K562 (cell line): ENCODE results near the gene ZDHHC14. TPM values are rescaled to one million over a fixed set of nuclear protein-coding genes. Genes with fewer than 3 reads are reported as not detected.

ENCODE experiments used
- ATAC-seq: fragments of 200-7000 bp; cut with Tn5 transposase; 3 replicates; pipeline ENCODE4 v1.9.1; 2020; ENCODE audit warnings: moderate library complexity
- BruUV-seq: library from RNA; stranded (reverse); fragments of 400-500 nt; replicated peaks from 2 replicates; lab custom pipeline; 2021; lab: Mats Ljungman, UMichigan
- CTCF ChIA-PET: fragments of 300-600 bp; formaldehyde crosslinking; extraction: SDS; loops from one replicate; lab custom pipeline; 2021; ENCODE audit warnings: low intra/inter-chr PET ratio; lab: Yijun Ruan, JAX
- POLR2A ChIA-PET: fragments of 300-600, 350-650 bp; sonication (Branson Sonifier 250); formaldehyde crosslinking; extraction: SDS; loops from one replicate; lab custom pipeline; 2021; ENCODE audit warnings: antibody characterized with exemption, inconsistent platforms; lab: Yijun Ruan, JAX
- DNase-seq, 4 experiments: peaks; one replicate each; pipeline versions ENCODE4 v3.0.0 to v3.0.0-alpha.2; 2011 to 2018; ENCODE audit warnings: low spot score in 3 of 4, mixed read lengths in 3 of 4; ENCODE audit errors: extremely low read depth in 1 of 4
- FAIRE-seq: peaks from 2 replicates; lab custom pipeline; 2011; peaks lifted over from hg19 to GRCh38; lab: Jason Lieb, UNC
- H2AFZ ChIP-seq: 2 replicates; pipeline ENCODE4 v1.6.0; 2011; ENCODE audit warnings: low read depth, low read length, control low read depth, inconsistent platforms
- H3K27ac ChIP-seq: fragments of 200-600 bp; 3 replicates; pipeline ENCODE4 v1.8.0; 2011; ENCODE audit warnings: low read depth, mild to moderate bottlenecking, control low read depth, inconsistent platforms, low read length, moderate library complexity, mixed read lengths; ENCODE audit errors: extremely low read depth
- H3K27me3 ChIP-seq, 2 experiments: fragments of 300-600 bp in 1 of 2; 2 replicates in 1 of 2; 3 replicates in 1 of 2; pipeline versions ENCODE4 v1.6.0 to v1.8.0; 2011; ENCODE audit warnings: inconsistent platforms in 2 of 2, low read length in 2 of 2, mild to moderate bottlenecking in 1 of 2, mixed read lengths in 1 of 2, moderate library complexity in 1 of 2; ENCODE audit not compliant: control insufficient read depth in 2 of 2, insufficient read depth in 2 of 2
- H3K36me3 ChIP-seq: fragments of 300-600 bp; 3 replicates; pipeline ENCODE4 v1.8.0; 2011; ENCODE audit warnings: mild to moderate bottlenecking, low read length, inconsistent platforms; ENCODE audit not compliant: control insufficient read depth, insufficient read depth
- H3K4me1 ChIP-seq, 2 experiments: fragments of 200-600 bp in 1 of 2; replicated peaks in 1 of 2; 2 replicates in 1 of 2; 3 replicates in 1 of 2; pipeline versions ENCODE4 v1.5.1 to v1.8.0; 2011; ENCODE audit warnings: inconsistent platforms in 2 of 2, low read length in 2 of 2, mild to moderate bottlenecking in 1 of 2, mixed read lengths in 1 of 2, moderate library complexity in 1 of 2; ENCODE audit not compliant: control insufficient read depth in 2 of 2, insufficient read depth in 2 of 2
- H3K4me2 ChIP-seq: 2 replicates; pipeline ENCODE4 v1.6.1; 2011; ENCODE audit warnings: low read length, control low read depth, inconsistent platforms, mixed read lengths; ENCODE audit not compliant: insufficient read depth
- H3K4me3 ChIP-seq: fragments of 200-600 bp; sonication (generic), shearing (Covaris generic); 2 replicates; pipeline ENCODE4 v1.5.1; 2016; ENCODE audit warnings: control low read depth, inconsistent platforms
- H3K79me2 ChIP-seq: fragments of 200-600 bp; 3 replicates; pipeline ENCODE4 v1.8.0; 2011; ENCODE audit warnings: low read length, inconsistent platforms; ENCODE audit not compliant: control insufficient read depth, insufficient read depth
- H3K9ac ChIP-seq, 2 experiments: 2 replicates each; pipeline versions ENCODE4 v1.6.0 to v1.6.1; 2011; ENCODE audit warnings: low read depth in 2 of 2, low read length in 2 of 2, control low read depth in 1 of 2, inconsistent platforms in 1 of 2, mild to moderate bottlenecking in 1 of 2, mixed read lengths in 1 of 2; ENCODE audit not compliant: insufficient read depth in 1 of 2
- H3K9me1 ChIP-seq: one replicate; pipeline ENCODE4 v1.6.0; 2011; ENCODE audit warnings: inconsistent platforms, mild to moderate bottlenecking, low read length, moderate library complexity; ENCODE audit not compliant: control insufficient read depth, insufficient read depth
- H3K9me3 ChIP-seq: replicated peaks from 2 replicates; pipeline ENCODE4 v1.5.1; 2011; ENCODE audit warnings: low read depth, low read length, inconsistent platforms; ENCODE audit not compliant: control insufficient read depth, insufficient read depth
- H4K20me1 ChIP-seq: replicated peaks from 2 replicates; pipeline ENCODE4 v1.6.1; 2011; ENCODE audit warnings: low read length, inconsistent platforms, mixed read lengths; ENCODE audit not compliant: control insufficient read depth, insufficient read depth
- ARHGAP35 ChIP-seq: fragments of 450-650 bp; IDR thresholded peaks from 2 replicates; pipeline ENCODE4 v1.6.1; 2018; ENCODE audit not compliant: partially characterized antibody
- CREM ChIP-seq: IDR thresholded peaks from 2 replicates; pipeline ENCODE4 v1.6.1; 2014; ENCODE audit warnings: antibody characterized with exemption, low read depth
- EP400 ChIP-seq: fragments of 450-650 bp; IDR thresholded peaks from 2 replicates; pipeline ENCODE4 v1.6.1; 2017; ENCODE audit warnings: antibody characterized with exemption, mild to moderate bottlenecking, moderate library complexity
- MBD2 ChIP-seq: sonication (generic); IDR thresholded peaks from 2 replicates; pipeline ENCODE4 v1.6.1; 2016; ENCODE audit warnings: low read depth, borderline replicate concordance
- NFE2L1 ChIP-seq: fragments of 450-650 bp; IDR thresholded peaks from 2 replicates; pipeline ENCODE4 v1.6.1; 2016; ENCODE audit warnings: missing genetic modification characterization, low read depth, mild to moderate bottlenecking, missing compliant biosample characterization, moderate library complexity, borderline replicate concordance
- PHTF2 ChIP-seq: fragments of 250-450 bp; sonication (Bioruptor Pico); IDR thresholded peaks from 2 replicates; pipeline ENCODE4 v1.5.0; 2021; ENCODE audit warnings: mild to moderate bottlenecking
- PML ChIP-seq: IDR thresholded peaks from 2 replicates; pipeline ENCODE4 v1.6.1; 2012; ENCODE audit warnings: low read length, inconsistent platforms
- SAFB2 ChIP-seq: fragments of 200-400 bp; formaldehyde crosslinking; IDR thresholded peaks from 2 replicates; pipeline ENCODE4 v1.6.1; 2018; ENCODE audit warnings: borderline replicate concordance, low read length, low read depth, moderate library complexity; ENCODE audit not compliant: severe bottlenecking
- SMARCE1 ChIP-seq: fragments of 450-650 bp; IDR thresholded peaks from 2 replicates; pipeline ENCODE4 v1.7.1; 2016; ENCODE audit warnings: mild to moderate bottlenecking
- SRF ChIP-seq, 2 experiments: fragments of 250-450, 450-650 bp in 1 of 2; sonication (Bioruptor Pico) in 1 of 2; sonication (generic) in 1 of 2; formaldehyde crosslinking; IDR thresholded peaks; 2 replicates each; pipeline versions ENCODE4 v1.5.0 to v1.5.1; 2020 to 2022; ENCODE audit warnings: mild to moderate bottlenecking in 1 of 2, missing genetic modification reagents in 1 of 2
- STAT5A ChIP-seq: IDR thresholded peaks from 2 replicates; pipeline ENCODE4 v1.6.1; 2012; ENCODE audit warnings: low read length, inconsistent platforms, borderline replicate concordance
- XRCC4 ChIP-seq: IDR thresholded peaks from one replicate; pipeline ENCODE4 v1.6.1; 2011; ENCODE audit not compliant: insufficient read depth, insufficient read length; ENCODE audit errors: extremely low read depth
- ZNF12 ChIP-seq: sonication (generic); formaldehyde crosslinking; IDR thresholded peaks from 2 replicates; pipeline ENCODE4 v1.4.0; 2020; ENCODE audit warnings: mild to moderate bottlenecking, missing genetic modification reagents
- ZNF347 ChIP-seq: fragments of 450-650 bp; formaldehyde crosslinking; IDR thresholded peaks from 2 replicates; pipeline ENCODE4 v1.4.0; 2020; ENCODE audit warnings: low read depth, mild to moderate bottlenecking, moderate library complexity
- ZNF77 ChIP-seq: fragments of 250-450 bp; sonication (Bioruptor Pico); IDR thresholded peaks from 2 replicates; pipeline ENCODE4 v1.5.0; 2020
- WGBS: fragments of 100-300 bp; shearing (Covaris generic); methylation state at CpG from one replicate; pipeline ENCODE4 v1.1.6; 2016; ENCODE audit warnings: low coverage, mixed read lengths; ENCODE audit not compliant: insufficient coverage; ENCODE audit errors: missing lambda C conversion rate; 5-methylcytosine and 5-hydroxymethylcytosine counted together
- in situ Hi-C: fragments of 300-500 bp; cut with MboI; formaldehyde crosslinking; loops from 4 replicates; pipeline ENCODE4 v1.15.0; 2018; ENCODE audit warnings: inconsistent platforms, mixed read lengths
- intact Hi-C: fragments of 100-400 bp; cut with micrococcal nuclease; formaldehyde crosslinking; loops from 2 replicates; pipeline ENCODE4 v1.14.2; 2022
- polyA plus RNA-seq, 8 experiments: library from polyadenylated mRNA; depleted of rRNA in 4 of 8; stranded (reverse) in 5 of 8; unstranded in 3 of 8; fragments of >200 nt; fragmentation: Nextera tagmentation in 2 of 8; fragmentation: Illumina TruSeq in 1 of 8; extraction: Ambion mirVana in 2 of 8; extraction: Trizol in 1 of 8; gene quantifications; 2 replicates each; pipeline versions ENCODE4 v1.2.1 to v1.2.3, GENCODE V29; 2011 to 2014; ENCODE audit warnings: inconsistent platforms in 1 of 8, missing spikeins in 1 of 8
- total RNA-seq, 7 experiments: library from RNA; depleted of rRNA in 6 of 7; stranded (reverse); fragments of >200 nt in 6 of 7; fragmentation: Illumina TruSeq in 2 of 7; extraction: Trizol in 2 of 7; gene quantifications; 2 replicates each; pipeline versions ENCODE4 v1.2.1 to v1.2.3, GENCODE V29; 2011 to 2021; ENCODE audit warnings: low replicate concordance in 1 of 7

The ZDHHC14 gene
- total and polyA plus RNA-seq, 9 of the 15 experiments (the other 6 are each of a cell fraction or from before 2014, with no cell fraction given) = 0.92 to 23.1 (median 13.8) TPM

DNA sequence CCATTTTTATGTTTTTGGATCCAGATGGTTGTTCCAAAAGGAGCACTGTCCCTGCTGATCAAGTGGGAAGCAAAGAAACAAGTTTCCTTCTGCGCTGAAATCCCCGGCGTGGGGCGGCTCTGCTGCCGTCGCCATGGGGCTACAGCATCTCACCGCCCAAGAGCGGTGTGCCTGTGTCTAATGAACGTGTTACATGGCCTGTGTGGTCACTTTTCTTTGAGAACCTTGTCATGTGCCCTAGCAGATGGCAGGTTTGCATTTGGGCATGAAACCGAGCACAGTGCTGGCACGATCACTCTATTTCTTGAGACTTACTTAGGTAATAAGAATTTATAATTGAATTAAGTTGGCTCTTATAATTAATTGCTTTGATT is 51.9 kb downstream of the ZDHHC14 start:
- intact Hi-C loops (no loop called here), in situ Hi-C loops (no loop called here)
- Histone ChIP-seq H3K27me3 (no peaks in the 10 kb centered on the region), H3K9me3 (no peaks in the 10 kb centered on the region), H3K4me1 (peaks cover 17 to 27% of the 10 kb centered on the region in 2 experiments), H3K4me2 (no peak overlapping the region), H3K4me3 (no peak overlapping the region), H3K36me3 (no peaks in the 10 kb centered on the region; the same call in 2 of the 3 replicates), H2AFZ (no peak overlapping the region), H3K9ac (no peak overlapping the region), H4K20me1 (0 out of 2 replicates have a peak, but pooled peaks cover 7% of the 10 kb centered on the region), H3K9me1 (peaks cover 4% of the 10 kb centered on the region), H3K27ac (no peak overlapping the region), H3K79me2 (peaks cover 18% of the 10 kb centered on the region; the same call in 2 of the 3 replicates)
- ChIA-PET POLR2A (interaction anchor here (1.5 to 1.7 kb wide), 2 partner anchors 10 to 11 kb away, joined by 6 to 9 read pairs; no protein-coding TSS in a partner anchor), CTCF (no interaction called here)
- no TSS peak for BruUV-seq
- no peak for TF ChIP-seq MBD2
- no peak for TF ChIP-seq ZNF347 (CRISPR knock-in tag)
- TF ChIP-seq CREM = no peak
- TF ChIP-seq PML = no peak
- TF ChIP-seq SMARCE1 = no peak
- no peak for TF ChIP-seq XRCC4
- TF ChIP-seq ZNF77 = no peak
- TF ChIP-seq ARHGAP35 = no peak
- TF ChIP-seq NFE2L1 (tag) = no peak
- TF ChIP-seq STAT5A = no peak
- TF ChIP-seq EP400 = no peak
- no peak for TF ChIP-seq PHTF2
- no peak for TF ChIP-seq SAFB2
- no peak for TF ChIP-seq SRF (CRISPR knock-in tag; IDR thresholded peaks at IDR 0.05)
- TF ChIP-seq ZNF12 (CRISPR knock-in tag) = no peak
- FAIRE-seq = no peak
- WGBS = 91% methylated on average over 11 of the region's 11 CpGs
- no peak for ATAC-seq
- no peak for DNase-seq
